Neural progenitor cell (in vitro differentiated cells): ENCODE measurements around the gene EPB41L3. TPM values are rescaled to one million over a fixed set of nuclear protein-coding genes. Genes with fewer than 3 reads are reported as not detected.

Experiments
- DNase-seq: peaks from one replicate; pipeline ENCODE4 v3.0.0-alpha.2; 2016; ENCODE audit warnings: low spot score
- H2AFZ ChIP-seq: fragments of 200-600 bp; sonication (generic); replicated peaks from 2 replicates; pipeline ENCODE4 v1.6.1; 2016; ENCODE audit warnings: antibody characterized with exemption
- H3F3A ChIP-seq: fragments of 200-600 bp; sonication (generic); 2 replicates; pipeline ENCODE4 v1.6.1; 2016; ENCODE audit warnings: antibody characterized with exemption, low read depth
- H3K27ac ChIP-seq: fragments of 200-600 bp; sonication (generic); 2 replicates; pipeline ENCODE4 v1.5.1; 2016; ENCODE audit warnings: mild to moderate bottlenecking
- H3K27me3 ChIP-seq: fragments of 200-600 bp; sonication (generic); 2 replicates; pipeline ENCODE4 v1.6.1; 2016; ENCODE audit warnings: mild to moderate bottlenecking, moderate library complexity
- H3K36me3 ChIP-seq: fragments of 200-600 bp; sonication (generic); 2 replicates; pipeline ENCODE4 v1.5.1; 2016
- H3K4me1 ChIP-seq: fragments of 200-600 bp; sonication (generic); 2 replicates; pipeline ENCODE4 v1.6.1; 2016; ENCODE audit warnings: mixed run types
- H3K4me2 ChIP-seq: fragments of 200-600 bp; sonication (generic); 2 replicates; pipeline ENCODE4 v1.6.1; 2016
- H3K4me3 ChIP-seq: fragments of 200-600 bp; sonication (generic); 2 replicates; pipeline ENCODE4 v1.5.1; 2016
- H3K79me2 ChIP-seq: fragments of 200-600 bp; sonication (generic); 2 replicates; pipeline ENCODE4 v1.6.1; 2016; ENCODE audit warnings: low read depth
- H3K9ac ChIP-seq: fragments of 200-600 bp; sonication (generic); 2 replicates; pipeline ENCODE4 v1.6.1; 2016
- H3K9me3 ChIP-seq: fragments of 200-600 bp; sonication (generic); 2 replicates; pipeline ENCODE4 v1.5.1; 2016; ENCODE audit warnings: low read depth
- H4K20me1 ChIP-seq: fragments of 200-600 bp; sonication (generic); 2 replicates; pipeline ENCODE4 v1.6.1; 2016; ENCODE audit warnings: low read depth
- H3K27ac Mint-ChIP-seq: 3 replicates; pipeline ENCODE4 v1.8.0; 2021; ENCODE audit warnings: mixed read lengths
- H3K27me3 Mint-ChIP-seq: 2 replicates; pipeline ENCODE4 v1.8.0; 2022; ENCODE audit warnings: low read depth, mild to moderate bottlenecking, inconsistent platforms, moderate library complexity, mixed read lengths; ENCODE audit not compliant: insufficient read depth
- H3K36me3 Mint-ChIP-seq: 3 replicates; pipeline ENCODE4 v1.8.0; 2021; ENCODE audit warnings: mixed read lengths
- H3K4me1 Mint-ChIP-seq: 3 replicates; pipeline ENCODE4 v1.8.0; 2021; ENCODE audit warnings: mixed read lengths
- H3K4me3 Mint-ChIP-seq: 3 replicates; pipeline ENCODE4 v1.8.0; 2021; ENCODE audit warnings: mild to moderate bottlenecking, moderate library complexity, mixed read lengths
- H3K9me3 Mint-ChIP-seq: 3 replicates; pipeline ENCODE4 v1.8.0; 2020; ENCODE audit warnings: mixed read lengths
- CTCF ChIP-seq: fragments of 200-600 bp; sonication (generic); IDR thresholded peaks from 2 replicates; pipeline ENCODE4 v1.5.1; 2017; ENCODE audit warnings: antibody characterized with exemption, mild to moderate bottlenecking
- EZH2 ChIP-seq: fragments of 200-600 bp; sonication (generic); IDR thresholded peaks from 2 replicates; pipeline ENCODE4 v1.6.1; 2017; ENCODE audit warnings: antibody characterized with exemption, mild to moderate bottlenecking, moderate library complexity
- EZH2phosphoT487 ChIP-seq: fragments of 200-600 bp; sonication (generic); IDR thresholded peaks from 2 replicates; pipeline ENCODE4 v1.6.1; 2017; ENCODE audit warnings: antibody characterized with exemption
- total RNA-seq: library from RNA; depleted of rRNA; stranded (reverse); fragments of >200 nt; gene quantifications from 2 replicates; pipeline ENCODE4 v1.2.3, GENCODE V29; 2015; ENCODE audit warnings: low replicate concordance

The EPB41L3 gene
- total RNA-seq, 1 donor from 2014 or later = 8.6 TPM

GRCh38 chr18:5529471-5529870, 14.3 kb downstream of the EPB41L3 start:
- no peaks in the 10 kb centered on the region for H3K9me3 Mint-ChIP-seq
- no peak overlapping the region for H3K27ac Mint-ChIP-seq
- Histone ChIP-seq H3K9me3 (no peaks in the 10 kb centered on the region), H3K4me3 (no peak overlapping the region), H3K27me3 (no peaks in the 10 kb centered on the region), H3K9ac (no peak overlapping the region), H3F3A (no peaks in the 10 kb centered on the region), H4K20me1 (no peaks in the 10 kb centered on the region), H3K4me1 (no peaks in the 10 kb centered on the region), H3K27ac (no peak overlapping the region), H2AFZ (no peak overlapping the region), H3K4me2 (no peak overlapping the region), H3K36me3 (no peaks in the 10 kb centered on the region), H3K79me2 (no peaks in the 10 kb centered on the region)
- H3K4me1 Mint-ChIP-seq = peaks cover 13% of the 10 kb centered on the region
- no peaks in the 10 kb centered on the region for H3K27me3 Mint-ChIP-seq
- TF ChIP-seq CTCF (no peak), EZH2phosphoT487 (no peak), EZH2 (no peak)
- no peak for DNase-seq
- no peak overlapping the region for H3K4me3 Mint-ChIP-seq
- no peaks in the 10 kb centered on the region for H3K36me3 Mint-ChIP-seq

- no peaks in the 10 kb centered on the region for H3K4me1 ChIP-seq
- H3K4me2 ChIP-seq = no peak overlapping the region
- H3K9ac ChIP-seq = no peak overlapping the region
- H3K36me3 ChIP-seq = no peaks in the 10 kb centered on the region
- no peak overlapping the region for H3K4me3 Mint-ChIP-seq
- H4K20me1 ChIP-seq = no peaks in the 10 kb centered on the region
- H3K79me2 ChIP-seq = no peaks in the 10 kb centered on the region
- H3K4me1 Mint-ChIP-seq = peaks cover 13% of the 10 kb centered on the region
- H2AFZ ChIP-seq = no peak overlapping the region
- H3K36me3 Mint-ChIP-seq = no peaks in the 10 kb centered on the region
- H3K4me3 ChIP-seq = no peak overlapping the region
- no peaks in the 10 kb centered on the region for H3K9me3 ChIP-seq
- H3K27me3 Mint-ChIP-seq = no peaks in the 10 kb centered on the region
- no peak for TF ChIP-seq EZH2phosphoT487
- no peak for TF ChIP-seq EZH2
- no peak for TF ChIP-seq CTCF
- no peak overlapping the region for H3K27ac Mint-ChIP-seq
- no peaks in the 10 kb centered on the region for H3K9me3 Mint-ChIP-seq
- H3F3A ChIP-seq = no peaks in the 10 kb centered on the region
- H3K27ac ChIP-seq = no peak overlapping the region
- H3K27me3 ChIP-seq = no peaks in the 10 kb centered on the region
- no peak for DNase-seq
These were observed 16.2 kb downstream of the EPB41L3 start for GRCh38 chr18:5527603-5528002.

GRCh38 chr18:5524660-5525059, 19.1 kb downstream of the EPB41L3 start:
- Mint-ChIP-seq H3K36me3 (no peaks in the 10 kb centered on the region), H3K4me1 (peaks cover 6% of the 10 kb centered on the region), H3K4me3 (no peak overlapping the region), H3K27ac (no peak overlapping the region), H3K9me3 (no peaks in the 10 kb centered on the region), H3K27me3 (no peaks in the 10 kb centered on the region)
- no peak for DNase-seq
- no peaks in the 10 kb centered on the region for H3K79me2 ChIP-seq
- H3F3A ChIP-seq = no peaks in the 10 kb centered on the region
- H3K27me3 ChIP-seq = no peaks in the 10 kb centered on the region
- H3K9me3 ChIP-seq = no peaks in the 10 kb centered on the region
- TF ChIP-seq EZH2 (no peak), EZH2phosphoT487 (no peak), CTCF (no peak)
- no peak overlapping the region for H3K9ac ChIP-seq
- no peak overlapping the region for H3K27ac ChIP-seq
- H2AFZ ChIP-seq = no peak overlapping the region
- H3K36me3 ChIP-seq = no peaks in the 10 kb centered on the region
- no peaks in the 10 kb centered on the region for H4K20me1 ChIP-seq
- H3K4me3 ChIP-seq = no peak overlapping the region
- no peaks in the 10 kb centered on the region for H3K4me1 ChIP-seq
- H3K4me2 ChIP-seq = no peak overlapping the region

GRCh38 chr18:5521000-5521399, 22.8 kb downstream of the EPB41L3 start:
- no peaks in the 10 kb centered on the region for H3K27me3 ChIP-seq
- Mint-ChIP-seq H3K27me3 (peaks cover 2% of the 10 kb centered on the region), H3K9me3 (no peaks in the 10 kb centered on the region), H3K4me3 (no peak overlapping the region), H3K27ac (no peak overlapping the region), H3K36me3 (no peaks in the 10 kb centered on the region), H3K4me1 (peaks cover 8% of the 10 kb centered on the region)
- TF ChIP-seq CTCF (no peak), EZH2phosphoT487 (no peak), EZH2 (no peak)
- H2AFZ ChIP-seq = no peak overlapping the region
- H3K27ac ChIP-seq = no peak overlapping the region
- H3K79me2 ChIP-seq = no peaks in the 10 kb centered on the region
- no peak for DNase-seq
- no peak overlapping the region for H3K4me3 ChIP-seq
- H3K4me1 ChIP-seq = no peaks in the 10 kb centered on the region
- no peaks in the 10 kb centered on the region for H4K20me1 ChIP-seq
- no peak overlapping the region for H3K9ac ChIP-seq
- no peaks in the 10 kb centered on the region for H3F3A ChIP-seq
- no peaks in the 10 kb centered on the region for H3K36me3 ChIP-seq
- no peak overlapping the region for H3K4me2 ChIP-seq
- H3K9me3 ChIP-seq = no peaks in the 10 kb centered on the region
